C4-2B (cell line): ENCODE results near the gene PPP4R3A.

Experiments
- ZFX ChIP-seq: fragments of 450-650 bp; IDR thresholded peaks from 2 replicates; pipeline ENCODE4 v1.6.1; 2017
- TF ChIP-seq, protein P1 (sequence below): fragments of 450-650 bp; conservative IDR thresholded peaks from 2 replicates; pipeline ENCODE4 v1.5.1; 2017; ENCODE audit warnings: mild to moderate bottlenecking

DNA sequence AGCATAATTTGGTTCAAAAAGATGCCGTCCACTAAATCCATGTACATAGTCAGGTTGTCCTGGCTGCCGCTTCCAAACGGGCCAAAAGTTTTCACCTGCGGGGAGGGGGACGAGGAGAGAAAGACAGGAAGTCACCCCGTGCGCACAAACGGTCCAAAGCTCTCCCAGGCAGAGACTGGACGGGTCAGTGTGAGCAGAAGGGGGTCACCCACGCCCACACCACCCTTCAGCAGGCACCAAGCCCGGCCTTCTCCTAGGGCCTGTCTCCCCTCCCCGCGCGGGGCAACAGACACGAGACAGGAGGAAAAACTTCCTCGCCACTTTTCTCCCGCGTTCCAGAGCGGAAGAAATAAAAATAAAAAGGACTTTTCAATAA, 93.4 kb downstream of the PPP4R3A start:
- TF ChIP-seq, protein P1, sequence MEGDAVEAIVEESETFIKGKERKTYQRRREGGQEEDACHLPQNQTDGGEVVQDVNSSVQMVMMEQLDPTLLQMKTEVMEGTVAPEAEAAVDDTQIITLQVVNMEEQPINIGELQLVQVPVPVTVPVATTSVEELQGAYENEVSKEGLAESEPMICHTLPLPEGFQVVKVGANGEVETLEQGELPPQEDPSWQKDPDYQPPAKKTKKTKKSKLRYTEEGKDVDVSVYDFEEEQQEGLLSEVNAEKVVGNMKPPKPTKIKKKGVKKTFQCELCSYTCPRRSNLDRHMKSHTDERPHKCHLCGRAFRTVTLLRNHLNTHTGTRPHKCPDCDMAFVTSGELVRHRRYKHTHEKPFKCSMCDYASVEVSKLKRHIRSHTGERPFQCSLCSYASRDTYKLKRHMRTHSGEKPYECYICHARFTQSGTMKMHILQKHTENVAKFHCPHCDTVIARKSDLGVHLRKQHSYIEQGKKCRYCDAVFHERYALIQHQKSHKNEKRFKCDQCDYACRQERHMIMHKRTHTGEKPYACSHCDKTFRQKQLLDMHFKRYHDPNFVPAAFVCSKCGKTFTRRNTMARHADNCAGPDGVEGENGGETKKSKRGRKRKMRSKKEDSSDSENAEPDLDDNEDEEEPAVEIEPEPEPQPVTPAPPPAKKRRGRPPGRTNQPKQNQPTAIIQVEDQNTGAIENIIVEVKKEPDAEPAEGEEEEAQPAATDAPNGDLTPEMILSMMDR = no peak
- no peak for TF ChIP-seq ZFX
